Panc1 (cell line): ENCODE results near the gene SLC30A7. TPM values are rescaled to one million over a fixed set of nuclear protein-coding genes. Genes with fewer than 3 reads are reported as not detected.

Experiments
- ATAC-seq: fragments of 200-7000 bp; cut with Tn5 transposase; 2 replicates; pipeline ENCODE4 v1.9.1; 2020; ENCODE audit warnings: mild to moderate bottlenecking, moderate library complexity
- BruUV-seq: library from RNA; stranded (reverse); fragments of 400-500 nt; replicated peaks from 2 replicates; lab custom pipeline; 2021; lab: Mats Ljungman, UMichigan
- CTCF ChIA-PET: fragments of 300-600 bp; sonication (Branson Sonifier 250); formaldehyde crosslinking; loops from one replicate; lab custom pipeline; 2022; ENCODE audit warnings: antibody characterized with exemption; lab: Charles Lee
- POLR2A ChIA-PET: fragments of 300-600 bp; sonication (Branson Sonifier 250); formaldehyde crosslinking; loops from one replicate; lab custom pipeline; 2022; ENCODE audit warnings: antibody characterized with exemption; lab: Charles Lee
- DNase-seq: peaks from one replicate; pipeline ENCODE4 v3.0.0-alpha.2; 2010; ENCODE audit warnings: low read depth, low spot score
- H3K27ac ChIP-seq: 2 replicates; pipeline ENCODE4 v1.5.1; 2011; ENCODE audit warnings: mild to moderate bottlenecking, low read length, inconsistent platforms
- H3K27me3 ChIP-seq: fragments of 200-500 bp; sonication (Bioruptor generic); 2 replicates; pipeline ENCODE4 v1.6.0; 2014; ENCODE audit warnings: low read length, inconsistent platforms; ENCODE audit not compliant: control insufficient read depth, insufficient read depth
- H3K36me3 ChIP-seq: fragments of 200-500 bp; sonication (Bioruptor generic); 2 replicates; pipeline ENCODE4 v1.5.1; 2014; ENCODE audit warnings: inconsistent platforms, mild to moderate bottlenecking, low read length, moderate library complexity; ENCODE audit not compliant: control insufficient read depth, insufficient read depth
- H3K4me1 ChIP-seq: 2 replicates; pipeline ENCODE4 v1.5.1; 2011; ENCODE audit warnings: inconsistent platforms, mild to moderate bottlenecking, low read length, moderate library complexity; ENCODE audit not compliant: control insufficient read depth, insufficient read depth
- H3K4me3 ChIP-seq, 2 experiments: 2 replicates each; pipeline ENCODE4 v1.5.1; 2011 to 2012; ENCODE audit warnings: low read depth in 2 of 2, low read length in 2 of 2, mild to moderate bottlenecking in 2 of 2, inconsistent platforms in 1 of 2, moderate library complexity in 1 of 2
- H3K9me3 ChIP-seq: fragments of 200-500 bp; sonication (Bioruptor generic); 2 replicates; pipeline ENCODE4 v1.5.1; 2014; ENCODE audit warnings: low read depth, mild to moderate bottlenecking, inconsistent platforms, low read length, moderate library complexity; ENCODE audit not compliant: control insufficient read depth, insufficient read depth
- POLR2AphosphoS5 ChIP-seq: IDR thresholded peaks from 2 replicates; pipeline ENCODE4 v1.6.1; 2012; ENCODE audit warnings: mild to moderate bottlenecking, low read depth, low read length, moderate library complexity
- SIN3A ChIP-seq: IDR thresholded peaks from 2 replicates; pipeline ENCODE4 v1.6.1; 2012; ENCODE audit warnings: low read depth, mild to moderate bottlenecking, low read length, moderate library complexity, borderline replicate concordance; ENCODE audit not compliant: insufficient read depth
- TCF7L2 ChIP-seq: IDR thresholded peaks from 2 replicates; pipeline ENCODE4 v1.6.1; 2011; ENCODE audit warnings: mild to moderate bottlenecking, low read depth, low read length, inconsistent platforms
- in situ Hi-C: cut with HindIII; loops from 2 replicates; pipeline ENCODE4 v1.10.0; 2016; ENCODE audit warnings: low sequenced_read_pairs, low pct_unique_long_range_greater_than_20kb
- intact Hi-C: fragments of 100-400 bp; cut with micrococcal nuclease; formaldehyde crosslinking; loops from one replicate; pipeline ENCODE4 v1.10.0; 2022; ENCODE audit not compliant: unreplicated experiment
- total RNA-seq: library from RNA; stranded (reverse); gene quantifications from one replicate; pipeline ENCODE4 v1.2.1, GENCODE V29; 2021; ENCODE audit not compliant: unreplicated experiment
- TF ChIP-seq, protein P1 (sequence below): fragments of 450-650 bp; IDR thresholded peaks from 2 replicates; pipeline ENCODE4 v1.5.1; 2017; ENCODE audit warnings: mild to moderate bottlenecking
- TF ChIP-seq, protein P2 (sequence below), 2 experiments: IDR thresholded peaks; 2 replicates each; pipeline ENCODE4 v1.6.1; 2011 to 2012; ENCODE audit warnings: low read depth in 2 of 2, control low read depth in 1 of 2, low read length in 1 of 2, mild to moderate bottlenecking in 1 of 2, moderate library complexity in 1 of 2; ENCODE audit not compliant: insufficient read depth in 1 of 2

Gene SLC30A7
- total RNA-seq, 1 experiment from 2014 or later: 18.5 TPM

DNA sequence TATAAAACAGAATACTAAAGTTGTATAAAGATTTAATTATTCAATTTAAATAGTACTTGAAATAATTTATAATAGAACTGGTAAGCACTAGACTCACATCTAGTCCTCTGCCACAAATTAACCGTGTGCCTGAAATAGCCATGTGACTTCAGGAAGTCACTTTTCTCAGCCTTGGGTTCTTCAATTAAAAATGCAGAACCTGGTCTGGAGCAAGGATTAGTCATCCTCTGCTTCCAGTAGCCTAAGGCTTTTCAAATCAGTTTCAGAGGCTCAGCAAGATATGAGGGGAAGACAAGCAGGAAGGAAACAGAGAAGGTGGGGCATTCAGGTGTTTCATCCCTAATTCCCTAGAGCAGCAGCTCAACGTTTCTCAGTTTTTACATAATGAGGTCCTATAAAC lies 106.7 kb downstream of the SLC30A7 start:
- H3K9me3 ChIP-seq: no peaks in the 10 kb centered on the region
- intact Hi-C loops (no loop called here), in situ Hi-C loops (no loop called here)
- DNase-seq (no peak), ATAC-seq (no peak)
- no peak overlapping the region for H3K4me3 ChIP-seq
- TF ChIP-seq POLR2AphosphoS5 (no peak), TCF7L2 (no peak), SIN3A (no peak)
- TF ChIP-seq, protein P1, sequence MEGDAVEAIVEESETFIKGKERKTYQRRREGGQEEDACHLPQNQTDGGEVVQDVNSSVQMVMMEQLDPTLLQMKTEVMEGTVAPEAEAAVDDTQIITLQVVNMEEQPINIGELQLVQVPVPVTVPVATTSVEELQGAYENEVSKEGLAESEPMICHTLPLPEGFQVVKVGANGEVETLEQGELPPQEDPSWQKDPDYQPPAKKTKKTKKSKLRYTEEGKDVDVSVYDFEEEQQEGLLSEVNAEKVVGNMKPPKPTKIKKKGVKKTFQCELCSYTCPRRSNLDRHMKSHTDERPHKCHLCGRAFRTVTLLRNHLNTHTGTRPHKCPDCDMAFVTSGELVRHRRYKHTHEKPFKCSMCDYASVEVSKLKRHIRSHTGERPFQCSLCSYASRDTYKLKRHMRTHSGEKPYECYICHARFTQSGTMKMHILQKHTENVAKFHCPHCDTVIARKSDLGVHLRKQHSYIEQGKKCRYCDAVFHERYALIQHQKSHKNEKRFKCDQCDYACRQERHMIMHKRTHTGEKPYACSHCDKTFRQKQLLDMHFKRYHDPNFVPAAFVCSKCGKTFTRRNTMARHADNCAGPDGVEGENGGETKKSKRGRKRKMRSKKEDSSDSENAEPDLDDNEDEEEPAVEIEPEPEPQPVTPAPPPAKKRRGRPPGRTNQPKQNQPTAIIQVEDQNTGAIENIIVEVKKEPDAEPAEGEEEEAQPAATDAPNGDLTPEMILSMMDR: no peak
- TF ChIP-seq, protein P2, sequence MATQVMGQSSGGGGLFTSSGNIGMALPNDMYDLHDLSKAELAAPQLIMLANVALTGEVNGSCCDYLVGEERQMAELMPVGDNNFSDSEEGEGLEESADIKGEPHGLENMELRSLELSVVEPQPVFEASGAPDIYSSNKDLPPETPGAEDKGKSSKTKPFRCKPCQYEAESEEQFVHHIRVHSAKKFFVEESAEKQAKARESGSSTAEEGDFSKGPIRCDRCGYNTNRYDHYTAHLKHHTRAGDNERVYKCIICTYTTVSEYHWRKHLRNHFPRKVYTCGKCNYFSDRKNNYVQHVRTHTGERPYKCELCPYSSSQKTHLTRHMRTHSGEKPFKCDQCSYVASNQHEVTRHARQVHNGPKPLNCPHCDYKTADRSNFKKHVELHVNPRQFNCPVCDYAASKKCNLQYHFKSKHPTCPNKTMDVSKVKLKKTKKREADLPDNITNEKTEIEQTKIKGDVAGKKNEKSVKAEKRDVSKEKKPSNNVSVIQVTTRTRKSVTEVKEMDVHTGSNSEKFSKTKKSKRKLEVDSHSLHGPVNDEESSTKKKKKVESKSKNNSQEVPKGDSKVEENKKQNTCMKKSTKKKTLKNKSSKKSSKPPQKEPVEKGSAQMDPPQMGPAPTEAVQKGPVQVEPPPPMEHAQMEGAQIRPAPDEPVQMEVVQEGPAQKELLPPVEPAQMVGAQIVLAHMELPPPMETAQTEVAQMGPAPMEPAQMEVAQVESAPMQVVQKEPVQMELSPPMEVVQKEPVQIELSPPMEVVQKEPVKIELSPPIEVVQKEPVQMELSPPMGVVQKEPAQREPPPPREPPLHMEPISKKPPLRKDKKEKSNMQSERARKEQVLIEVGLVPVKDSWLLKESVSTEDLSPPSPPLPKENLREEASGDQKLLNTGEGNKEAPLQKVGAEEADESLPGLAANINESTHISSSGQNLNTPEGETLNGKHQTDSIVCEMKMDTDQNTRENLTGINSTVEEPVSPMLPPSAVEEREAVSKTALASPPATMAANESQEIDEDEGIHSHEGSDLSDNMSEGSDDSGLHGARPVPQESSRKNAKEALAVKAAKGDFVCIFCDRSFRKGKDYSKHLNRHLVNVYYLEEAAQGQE (IDR thresholded peaks at IDR 0.05; ENCODE audit: insufficient read depth in 1 of 2, low read depth in 2 of 2, low read length in 1 of 2): no peak
- no peaks in the 10 kb centered on the region for H3K4me1 ChIP-seq
- no peaks in the 10 kb centered on the region for H3K27me3 ChIP-seq
- no peak overlapping the region for H3K27ac ChIP-seq
- CTCF ChIA-PET: no interaction called here
- H3K36me3 ChIP-seq: no peaks in the 10 kb centered on the region; the same call in 1 of the 2 replicates
- BruUV-seq: no TSS peak
- POLR2A ChIA-PET: no interaction called here

DNA sequence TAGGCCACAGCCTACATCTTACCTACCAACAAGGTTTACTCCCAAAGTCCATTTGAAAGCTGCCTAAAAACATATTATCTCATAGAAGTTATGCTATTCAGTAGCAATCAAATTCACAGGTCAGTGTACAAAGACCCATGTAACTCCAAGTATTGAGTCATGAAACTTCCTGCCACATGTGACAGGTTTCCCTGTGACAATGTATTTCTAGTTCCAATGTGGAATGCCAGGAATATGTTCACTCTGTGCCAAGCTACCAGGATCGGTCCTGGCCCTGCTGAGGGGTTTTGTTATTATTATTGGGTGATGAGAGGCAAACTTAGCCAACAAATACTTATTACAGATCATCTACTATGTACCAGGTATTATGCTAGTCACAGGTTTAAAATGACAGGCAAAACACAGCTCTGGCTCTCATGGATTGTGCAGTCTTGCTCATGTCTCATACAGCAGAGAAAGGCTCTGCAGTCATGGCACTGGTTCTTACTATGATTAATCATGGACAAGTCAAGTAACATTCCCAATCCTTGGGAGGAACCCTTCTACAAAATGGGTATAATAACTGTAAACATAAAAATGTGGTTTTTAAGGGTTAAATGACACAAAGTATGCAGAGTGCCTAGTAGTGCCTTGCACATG lies 107.2 kb downstream of the SLC30A7 start:
- DNase-seq: no peak
- POLR2A ChIA-PET: no interaction called here
- no peaks in the 10 kb centered on the region for H3K9me3 ChIP-seq
- intact Hi-C loops (no loop called here), in situ Hi-C loops (no loop called here)
- H3K36me3 ChIP-seq: no peaks in the 10 kb centered on the region; the same call in 1 of the 2 replicates
- no peak overlapping the region for H3K4me3 ChIP-seq
- no peaks in the 10 kb centered on the region for H3K27me3 ChIP-seq
- ATAC-seq: no peak
- H3K4me1 ChIP-seq: no peaks in the 10 kb centered on the region
- no peak overlapping the region for H3K27ac ChIP-seq
- BruUV-seq: no TSS peak
- TF ChIP-seq POLR2AphosphoS5 (no peak), TCF7L2 (no peak), SIN3A (no peak)
- TF ChIP-seq, protein P1: no peak
- TF ChIP-seq, protein P2 (IDR thresholded peaks at IDR 0.05; ENCODE audit: insufficient read depth in 1 of 2, low read depth in 2 of 2, low read length in 1 of 2): no peak
- CTCF ChIA-PET: no interaction called here
